HG03354 (cell line): ENCODE data around the gene IGSF21.
"Not testable (repeated sequence)": the region's sequence is repeated elsewhere in the genome, so short reads cannot be mapped to it uniquely, and the experiment has no call there.

ENCODE experiments used
- ATAC-seq: cut with Tn5 transposase; IDR thresholded peaks from one replicate; pipeline ENCODE4 v1.9.1; 2021; ENCODE audit warnings: mild to moderate bottlenecking; ENCODE audit not compliant: unreplicated experiment, poor library complexity, severe bottlenecking

The IGSF21 gene

DNA sequence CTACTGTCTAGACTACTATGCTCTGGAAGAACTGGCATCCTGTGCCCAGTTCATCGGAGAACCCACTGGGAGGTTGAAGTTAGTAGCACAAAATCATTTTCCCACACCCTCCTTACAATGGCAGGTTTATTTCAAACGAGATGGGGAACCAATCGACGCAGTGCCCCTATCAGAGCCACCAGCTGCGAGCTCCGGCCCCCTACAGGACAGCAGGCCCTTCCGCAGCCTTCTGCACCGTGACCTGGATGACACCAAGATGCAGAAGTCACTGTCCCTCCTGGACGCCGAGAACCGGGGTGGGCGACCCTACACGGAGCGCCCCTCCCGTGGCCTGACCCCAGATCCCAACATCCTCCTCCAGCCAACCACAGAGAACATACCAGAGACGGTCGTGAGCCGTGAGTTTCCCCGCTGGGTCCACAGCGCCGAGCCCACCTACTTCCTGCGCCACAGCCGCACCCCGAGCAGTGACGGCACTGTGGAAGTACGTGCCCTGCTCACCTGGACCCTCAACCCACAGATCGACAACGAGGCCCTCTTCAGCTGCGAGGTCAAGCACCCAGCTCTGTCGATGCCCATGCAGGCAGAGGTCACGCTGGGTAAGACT, 257.6 kb downstream of the IGSF21 start:
- ATAC-seq, result no peak

DNA sequence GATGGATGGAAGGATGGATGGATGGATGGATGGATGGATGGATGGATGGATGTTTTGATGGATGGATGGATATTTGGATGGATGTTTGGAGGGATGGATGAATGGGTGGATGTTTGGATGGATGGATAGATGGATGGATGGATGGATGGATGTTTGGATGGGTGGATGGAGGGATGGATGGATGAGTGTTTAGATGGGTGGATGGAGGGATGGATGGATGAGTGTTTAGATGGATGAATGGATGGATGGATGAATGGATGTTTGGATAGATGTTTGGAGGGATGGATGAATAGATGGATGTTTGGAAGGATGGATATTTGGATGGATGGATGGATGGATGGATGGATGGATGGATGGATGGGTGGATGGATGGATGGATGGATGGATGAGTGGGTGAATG, 264.9 kb downstream of the IGSF21 start:
- ATAC-seq, result not testable (repeated sequence)

DNA sequence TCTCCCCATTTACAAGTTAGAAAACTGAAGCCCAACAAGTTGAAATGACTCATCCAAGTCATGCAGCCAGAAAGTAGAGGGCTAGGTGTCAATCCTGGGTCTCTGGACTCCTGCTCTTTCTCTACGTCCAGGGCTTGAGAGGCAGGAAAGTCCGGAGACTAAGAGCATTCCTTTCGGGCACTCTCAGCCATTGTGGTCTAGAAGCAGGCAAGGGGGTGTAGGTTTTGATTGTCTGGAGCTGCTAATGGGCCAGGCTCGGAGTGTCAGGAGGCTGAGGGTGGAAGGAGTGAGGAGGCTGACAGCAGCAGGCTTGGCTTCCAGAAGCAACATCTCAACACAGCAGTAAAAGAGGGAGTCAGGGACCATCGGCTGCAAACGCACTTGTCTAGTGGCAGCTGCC, 265.6 kb downstream of the IGSF21 start:
- no peak for ATAC-seq

DNA sequence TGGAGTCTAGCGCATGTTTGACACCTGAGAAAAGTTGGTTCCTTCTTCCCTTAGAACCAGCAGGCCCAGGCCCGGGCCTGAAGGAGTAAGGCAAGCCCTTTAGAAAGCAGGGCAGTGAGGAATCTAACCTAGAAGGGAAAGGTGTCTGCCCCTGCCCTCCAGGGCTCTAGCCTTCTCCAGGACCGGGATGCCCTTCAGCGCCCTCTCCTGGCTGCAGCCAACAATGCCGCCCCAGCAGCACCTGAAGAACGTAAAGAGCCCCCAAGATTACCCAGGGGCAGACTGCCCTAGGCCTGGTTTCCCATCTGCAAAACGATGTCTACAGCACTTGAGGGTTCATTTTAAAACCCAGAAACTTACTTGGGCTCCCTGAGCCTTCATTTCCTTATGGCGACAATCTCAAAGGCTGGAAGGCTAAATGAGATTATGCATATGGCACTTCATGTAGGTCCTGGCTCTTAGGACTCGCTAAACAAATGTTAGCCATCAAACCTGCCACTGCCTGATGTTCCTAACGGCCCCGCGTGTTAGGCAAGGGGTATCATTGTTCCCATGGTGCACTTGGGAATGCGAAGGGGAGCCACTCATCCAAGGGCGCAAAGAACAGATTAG, 266.4 kb downstream of the IGSF21 start:
- no peak for ATAC-seq

DNA sequence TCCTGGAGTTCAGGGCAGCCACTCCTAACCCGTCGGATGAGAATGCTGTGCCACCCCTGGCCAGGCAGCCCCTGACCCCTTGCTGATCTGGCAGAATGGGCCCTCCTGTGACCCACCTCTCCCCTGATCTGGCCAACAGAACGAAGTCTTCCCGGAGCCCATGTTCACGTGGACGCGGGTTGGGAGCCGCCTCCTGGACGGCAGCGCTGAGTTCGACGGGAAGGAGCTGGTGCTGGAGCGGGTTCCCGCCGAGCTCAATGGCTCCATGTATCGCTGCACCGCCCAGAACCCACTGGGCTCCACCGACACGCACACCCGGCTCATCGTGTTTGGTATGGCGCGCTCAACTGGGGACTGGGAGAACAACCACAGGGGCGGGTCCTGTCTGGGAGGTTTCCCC, 269.1 kb downstream of the IGSF21 start:
- ATAC-seq, result no peak

DNA sequence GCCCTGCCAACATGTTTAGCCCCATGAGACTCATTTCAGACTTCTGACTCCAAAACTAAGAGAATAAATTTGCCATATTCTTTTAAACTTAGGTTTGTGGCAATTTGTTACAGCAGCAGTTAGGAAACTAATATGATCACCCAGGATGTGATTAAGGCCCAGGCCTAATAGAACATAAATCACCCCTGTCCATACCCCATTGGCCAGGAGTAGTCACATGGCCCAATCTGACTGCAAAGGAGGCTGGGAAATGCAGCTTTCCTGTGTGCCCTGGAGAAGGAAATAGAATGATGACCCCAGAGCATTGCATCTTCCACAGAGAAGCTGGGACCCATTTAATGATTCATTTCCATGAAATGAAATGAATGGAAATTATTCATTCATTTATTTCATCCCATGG, 272.7 kb downstream of the IGSF21 start:
- ATAC-seq, result no peak

DNA sequence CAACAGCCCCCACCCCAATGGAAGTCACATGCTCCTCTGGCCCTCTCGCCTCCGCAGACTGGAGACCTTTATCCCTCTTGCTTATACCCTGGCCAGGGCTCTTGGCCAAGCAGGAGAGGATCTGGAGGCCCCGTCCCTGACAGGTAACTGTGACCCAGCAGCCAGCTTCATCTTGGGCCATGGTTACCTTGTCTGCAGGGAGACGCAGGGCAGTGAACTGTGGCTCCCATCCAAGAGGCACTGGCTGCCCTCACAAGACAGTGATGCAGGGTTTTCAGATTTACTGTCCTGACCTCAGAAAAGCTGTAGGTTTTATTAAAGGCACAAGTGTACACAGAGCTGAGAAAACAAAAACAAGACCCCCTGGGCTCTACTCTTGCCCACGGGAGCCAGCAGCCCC, 276.5 kb downstream of the IGSF21 start:
- no peak for ATAC-seq

DNA sequence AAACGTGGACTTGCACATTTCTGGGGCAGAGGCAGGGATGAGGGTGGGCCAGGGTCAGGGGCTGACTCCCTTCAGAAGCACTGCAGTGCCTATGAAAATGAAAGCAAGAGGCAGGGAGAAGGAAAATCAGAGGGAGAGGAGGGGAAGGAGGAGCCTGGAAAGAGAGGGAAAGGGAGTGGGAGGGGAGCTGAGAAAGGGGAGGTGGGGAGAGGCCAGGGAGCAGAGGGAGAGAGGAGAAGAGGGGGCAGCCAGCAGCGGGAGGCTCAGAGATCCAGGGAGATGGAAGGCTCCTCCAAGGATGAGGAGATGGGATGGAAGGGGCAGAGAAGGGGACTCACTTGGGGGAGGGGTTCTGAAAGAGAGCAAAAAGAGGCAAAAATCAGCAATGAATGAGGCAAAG, 276.9 kb downstream of the IGSF21 start:
- no peak for ATAC-seq

DNA sequence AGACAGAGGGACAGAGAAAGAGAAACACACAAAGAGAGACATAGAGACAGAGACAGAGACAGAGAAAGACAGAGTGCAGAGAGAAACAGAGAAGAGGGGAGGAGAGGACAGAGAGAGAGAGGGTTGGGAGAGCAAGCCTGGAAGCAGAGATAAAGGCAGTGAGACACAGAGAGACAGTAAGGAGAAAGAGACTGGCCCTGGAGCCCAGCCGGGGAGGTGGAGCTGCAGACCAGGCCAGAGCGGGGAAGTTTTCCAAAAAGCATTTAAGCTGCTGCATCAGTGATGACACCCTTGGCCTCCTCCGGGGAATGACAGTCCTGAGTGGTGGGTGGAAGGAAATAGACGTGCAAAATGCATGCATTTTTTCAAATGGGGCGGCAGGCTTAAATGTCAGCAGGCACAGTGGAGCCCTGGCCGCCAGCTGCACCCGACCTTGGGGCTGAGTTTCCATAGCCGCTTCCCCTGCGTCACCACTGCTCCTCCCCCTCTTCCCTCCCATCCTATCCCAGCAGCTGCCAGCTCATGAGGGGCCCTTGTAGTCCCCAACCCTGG, 277.7 kb downstream of the IGSF21 start:
- no peak for ATAC-seq

DNA sequence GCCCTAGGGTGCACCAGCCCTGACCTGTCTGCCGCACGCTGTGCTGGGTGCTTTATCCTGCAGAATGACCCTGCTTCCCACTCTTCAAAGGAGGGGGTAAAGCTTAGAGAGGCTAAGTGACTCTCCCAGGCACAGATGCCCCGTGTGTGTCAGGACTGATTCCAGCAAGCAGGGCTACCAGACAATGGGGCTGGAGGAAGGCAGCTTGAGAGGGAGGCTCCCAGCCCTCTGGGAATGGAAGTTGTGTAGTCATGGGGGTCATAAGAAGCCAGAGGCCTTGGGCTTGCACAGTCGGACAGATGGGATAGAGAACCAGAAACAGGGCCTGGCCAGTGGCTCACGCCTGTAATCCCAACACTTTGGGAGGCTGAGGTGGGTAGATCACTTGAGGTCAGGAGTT, 279.0 kb downstream of the IGSF21 start:
- no peak for ATAC-seq

DNA sequence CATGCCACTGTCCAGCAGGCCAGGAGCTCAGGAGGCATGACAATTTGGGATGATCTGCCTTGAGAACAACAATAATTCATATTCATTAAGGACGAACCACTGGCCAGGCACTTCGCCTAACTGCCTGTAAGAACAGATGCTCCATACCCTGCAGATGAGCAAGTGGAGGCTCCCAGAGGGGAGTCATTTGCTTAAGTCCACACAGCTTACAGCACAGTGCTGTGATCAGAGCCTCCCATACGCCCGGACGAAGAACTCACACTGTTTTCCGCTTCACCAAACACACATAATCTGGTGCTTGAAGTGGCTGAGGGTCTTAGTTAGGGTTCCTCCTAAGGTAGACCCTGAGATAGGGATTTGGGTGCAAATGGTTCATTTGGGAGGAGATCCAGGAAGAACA, 279.7 kb downstream of the IGSF21 start:
- ATAC-seq, result no peak

DNA sequence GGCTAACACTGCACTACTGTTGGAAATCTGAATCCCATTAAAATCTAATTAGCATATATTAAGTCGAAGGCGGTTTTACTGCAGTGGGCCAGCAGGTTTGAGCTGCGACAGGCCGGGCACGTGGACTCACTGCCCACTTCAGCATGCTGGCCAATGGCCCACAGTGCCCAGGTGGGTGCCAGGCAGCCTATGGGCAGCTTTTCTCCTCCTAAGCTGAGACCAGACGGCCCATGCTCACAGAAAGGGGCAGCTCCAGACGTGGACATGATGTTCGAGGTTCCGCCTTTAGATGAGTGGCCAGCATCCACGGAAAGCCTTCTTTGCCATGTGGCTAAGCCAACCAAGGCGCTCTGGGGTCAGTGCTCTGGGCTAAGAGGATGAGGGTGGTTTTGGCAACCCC, 283.4 kb downstream of the IGSF21 start:
- ATAC-seq, result no peak

DNA sequence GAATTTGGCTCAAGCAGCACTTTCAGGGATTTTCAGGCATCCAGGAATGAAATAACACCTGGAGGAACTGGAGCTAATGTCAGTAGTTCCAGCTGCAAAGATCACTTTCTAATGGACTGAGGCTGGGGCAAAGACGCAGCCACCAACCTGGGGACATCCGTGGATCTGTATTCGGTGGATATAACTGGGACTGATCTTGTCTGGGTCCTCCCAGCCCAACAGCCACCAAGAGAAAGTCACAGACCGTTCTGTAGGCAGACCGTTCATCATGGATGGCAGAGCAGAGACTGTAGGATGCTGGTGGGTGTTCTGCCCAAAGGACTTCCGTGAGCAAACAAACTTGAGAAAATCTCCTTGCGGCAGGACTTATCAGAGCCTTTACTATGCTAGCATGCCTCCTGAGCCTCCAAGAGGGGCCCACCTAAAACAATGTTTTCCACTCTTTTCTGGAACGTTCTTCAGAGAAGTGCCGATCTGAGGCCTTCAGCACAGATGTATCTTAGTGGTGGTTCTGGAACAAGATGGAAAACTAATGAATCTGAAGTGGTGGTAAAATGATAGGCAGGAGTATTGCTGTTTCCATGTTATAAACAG, 287.1 kb downstream of the IGSF21 start:
- ATAC-seq, result no peak

DNA sequence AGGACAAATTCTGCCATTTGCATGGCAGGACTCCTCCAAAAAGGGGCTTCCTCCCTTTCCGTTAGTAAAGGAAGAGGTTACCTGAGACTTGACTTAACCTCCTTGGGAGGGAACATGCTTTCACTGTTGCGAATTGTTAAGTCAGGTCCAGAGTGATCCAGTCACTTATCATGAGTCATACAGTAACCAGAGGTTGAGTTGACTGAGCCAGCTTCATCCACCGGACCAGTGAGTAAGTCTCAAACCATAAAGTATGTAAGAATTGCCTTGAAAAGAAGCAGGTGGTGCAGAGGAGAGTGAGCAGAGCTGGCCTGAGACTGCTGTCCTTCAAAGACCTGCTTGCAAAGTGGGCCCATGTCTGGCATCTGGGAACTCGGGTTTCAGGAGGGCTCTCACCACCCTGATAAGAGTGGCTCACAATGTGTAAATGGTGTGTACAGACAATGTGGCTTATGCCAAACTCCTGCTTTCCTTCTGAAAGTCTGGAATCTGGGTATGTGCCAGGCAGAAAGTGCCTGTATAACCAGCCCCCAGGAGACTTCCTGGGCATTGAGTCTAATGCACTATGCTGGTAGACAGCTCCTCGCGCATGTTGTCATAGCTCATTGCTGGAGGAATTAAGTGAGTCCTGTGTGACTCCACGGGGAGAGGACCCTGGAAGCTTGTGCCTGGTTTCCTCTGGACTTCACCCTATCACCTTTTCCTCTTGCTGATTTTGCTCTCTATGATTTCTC, 288.8 kb downstream of the IGSF21 start:
- ATAC-seq, result no peak

DNA sequence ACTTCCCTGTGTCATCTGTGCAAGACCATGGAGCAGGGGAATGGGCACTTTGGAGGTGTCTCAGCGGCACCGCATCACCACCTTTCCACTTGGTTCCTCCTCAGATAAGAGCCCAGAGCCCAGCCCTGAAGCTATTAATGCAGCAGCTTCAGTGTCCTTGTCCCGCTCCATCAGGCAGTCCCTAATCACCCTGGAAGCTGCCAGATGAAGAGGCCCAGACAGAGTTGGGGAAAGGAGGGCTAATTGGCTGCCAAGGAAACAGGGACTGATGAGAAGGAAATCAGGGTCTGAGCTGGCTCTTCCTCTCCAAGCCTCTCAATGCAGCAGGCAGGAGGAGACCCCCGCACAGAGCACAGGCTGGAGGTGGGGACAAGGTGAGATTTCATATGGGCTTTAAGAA, 290.0 kb downstream of the IGSF21 start:
- no peak for ATAC-seq

DNA sequence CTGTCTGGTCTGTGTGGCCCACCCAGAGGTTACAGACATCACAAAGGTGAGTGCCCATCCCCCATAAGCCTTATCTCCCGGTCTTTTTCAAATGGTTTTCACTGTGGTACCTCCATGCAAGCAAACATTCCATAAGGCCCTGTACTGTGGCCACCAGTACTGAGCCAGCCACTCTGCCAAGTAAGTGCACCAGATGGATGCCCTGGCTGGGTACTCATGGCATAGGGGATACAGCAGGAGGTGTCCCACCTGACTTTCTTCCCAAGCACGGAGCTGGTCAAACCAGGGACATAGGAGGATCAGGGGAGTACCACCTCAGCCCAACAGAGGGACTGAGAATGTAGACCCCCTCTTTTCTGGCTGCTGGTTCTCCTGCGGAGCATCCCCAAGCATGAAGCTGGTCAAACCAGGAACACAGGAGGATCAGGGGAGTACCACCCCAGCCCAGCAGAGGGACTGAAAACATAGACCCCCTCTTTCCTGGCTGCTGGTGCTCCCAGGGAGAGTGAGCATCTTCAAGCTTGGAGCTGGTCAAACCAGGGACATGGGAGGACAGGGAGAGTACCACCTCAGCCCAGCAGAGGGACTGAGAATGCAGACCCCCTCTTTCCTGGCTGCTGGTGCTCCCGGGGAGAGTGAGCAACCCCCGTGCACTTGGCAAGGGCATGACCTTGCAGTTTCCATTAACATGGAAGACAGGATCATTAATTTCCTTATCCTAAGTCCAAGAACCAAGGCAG, 291.4 kb downstream of the IGSF21 start:
- no peak for ATAC-seq

DNA sequence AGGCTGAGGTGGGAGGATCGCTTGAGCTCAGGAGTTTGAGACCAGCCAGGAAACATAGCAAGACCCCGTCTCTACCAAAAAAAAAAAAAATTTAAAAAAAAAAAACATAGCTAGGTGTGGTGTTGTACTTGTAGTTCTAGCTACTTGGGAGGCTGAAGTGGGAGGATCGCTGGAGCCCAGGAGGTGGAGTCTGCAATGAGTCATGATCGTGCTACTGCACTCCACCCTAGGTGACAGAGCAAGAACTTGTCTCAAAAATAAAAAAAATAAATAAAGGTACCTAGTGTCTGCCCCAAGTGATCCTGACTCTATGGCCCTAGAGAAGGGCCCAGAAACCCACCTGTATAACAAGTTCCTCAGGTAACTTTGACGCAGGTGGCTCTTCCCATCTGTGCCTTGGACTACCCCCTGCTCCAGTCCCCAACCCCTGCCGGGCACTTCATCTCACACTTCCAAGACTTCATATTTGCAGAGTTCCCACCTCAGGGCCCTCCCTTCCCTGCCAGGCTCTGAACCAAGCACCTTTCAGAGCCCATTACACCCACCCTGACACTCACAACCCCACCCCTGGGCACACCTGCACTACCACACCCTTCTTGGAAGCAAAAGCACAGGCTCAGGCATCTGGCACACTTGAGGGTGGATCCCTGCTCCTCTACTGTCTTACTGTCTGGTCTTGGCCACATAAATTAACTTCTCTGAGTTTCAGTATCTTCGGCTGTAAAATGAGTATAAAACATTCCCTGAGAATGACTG, 292.9 kb downstream of the IGSF21 start:
- ATAC-seq, result no peak

DNA sequence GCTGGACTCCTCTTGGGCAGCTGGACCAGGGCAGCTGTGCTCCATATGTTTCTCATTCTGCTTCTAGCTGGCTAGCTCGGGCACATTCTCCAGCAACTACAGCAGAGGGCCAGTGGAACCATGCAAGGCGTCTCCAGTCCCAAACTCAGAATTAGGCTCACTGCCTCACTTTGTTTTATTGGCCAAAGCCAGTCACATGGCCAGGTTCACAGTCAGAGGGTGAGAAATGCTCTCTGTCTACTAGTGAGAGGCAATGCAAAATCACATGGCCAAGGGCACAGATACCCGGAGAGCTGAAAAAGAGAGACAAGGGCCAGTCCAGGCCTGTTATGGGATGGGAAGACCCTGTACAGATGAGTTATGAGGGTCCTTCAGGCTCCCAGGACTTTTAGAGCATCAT, 294.3 kb downstream of the IGSF21 start:
- ATAC-seq, result no peak

DNA sequence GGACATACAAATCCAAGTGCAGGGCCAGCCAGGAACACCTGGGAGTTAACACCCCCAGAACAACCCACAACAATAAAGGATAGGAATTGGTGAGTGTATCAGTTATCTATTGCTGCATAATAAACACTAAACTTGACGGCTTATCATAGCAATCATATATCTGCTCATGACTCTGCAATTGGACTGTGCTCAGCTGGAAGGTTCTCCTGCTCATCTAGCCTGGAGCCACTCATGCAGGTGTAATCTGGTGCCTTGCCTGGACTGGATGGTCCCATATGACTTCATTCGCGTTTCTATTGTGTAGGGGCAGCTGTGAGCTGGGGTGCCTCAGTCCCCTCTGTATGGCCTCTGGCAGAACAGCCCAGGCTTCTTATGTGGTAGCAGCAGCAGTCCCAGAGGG, 296.9 kb downstream of the IGSF21 start:
- ATAC-seq, result no peak
